ENCODE measurements around the gene USP35. TPM values are rescaled to one million over a fixed set of nuclear protein-coding genes. Genes with fewer than 3 reads are reported as not detected.
A peak's percentile ranks its signal among the peaks of the same experiment; 100 is the strongest.

Gene USP35
- total RNA-seq, 2 experiments from 2014 or later: 9.2 to 9.8 TPM

DNA sequence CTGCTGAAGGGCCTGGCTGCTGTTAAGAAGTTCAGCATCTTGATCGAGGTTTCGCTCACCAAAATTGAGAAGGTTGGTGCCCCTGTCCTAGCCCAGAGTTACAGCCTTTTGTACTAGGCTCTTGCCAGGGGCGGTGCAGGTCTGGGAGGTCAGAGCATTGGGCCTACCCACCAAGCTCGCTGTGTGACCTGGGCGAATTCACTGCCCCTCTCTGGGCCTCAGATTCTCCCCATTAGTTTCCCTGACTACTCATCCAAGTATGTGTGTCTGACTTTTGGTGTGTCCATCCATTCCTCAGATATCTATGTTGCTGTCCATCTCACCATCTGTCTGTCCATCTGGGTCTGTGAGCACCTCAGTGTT lies 10.9 kb downstream of the USP35 start:
- DNase-seq: no peak
- Mint-ChIP-seq H3K27me3 (no peaks in the 10 kb centered on the region), H3K4me3 (no peak overlapping the region), H3K9me3 (ENCODE audit: low read depth) (no peaks in the 10 kb centered on the region), H3K36me3 (ENCODE audit: low read depth) (peaks cover 10% of the 10 kb centered on the region), H3K4me1 (peaks cover 39% of the 10 kb centered on the region), H3K27ac (no peak overlapping the region)
- POLR2A ChIA-PET: no interaction called here
- intact Hi-C loops (cut with DNase I, micrococcal nuclease): loop anchor here in 1 of 2 experiments (5.0 kb wide), 1 partner anchor 62 kb away; the partner anchor contains the start of gene ALG8
- CTCF ChIA-PET: no interaction called here
- no peak for ATAC-seq

DNA sequence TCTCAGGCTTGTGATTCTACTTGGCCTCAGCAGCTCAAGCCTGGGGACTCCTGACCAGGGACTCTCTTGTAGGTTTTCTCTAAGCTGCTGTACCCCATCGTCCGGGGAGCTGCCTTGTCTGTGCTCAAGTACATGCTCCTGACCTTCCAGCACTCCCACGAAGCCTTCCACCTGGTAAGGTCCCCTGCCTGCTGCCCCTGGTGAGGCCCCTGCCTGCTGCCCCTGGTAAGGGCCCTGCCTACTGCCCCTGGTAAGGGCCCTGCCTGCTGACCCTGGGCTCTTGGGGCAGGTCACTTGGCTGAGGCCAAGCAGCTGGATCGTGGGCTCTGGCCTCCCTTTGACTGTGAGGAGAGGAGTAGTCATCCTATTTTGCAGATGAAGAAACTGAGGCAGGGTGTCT lies 11.3 kb downstream of the USP35 start:
- intact Hi-C loops (cut with DNase I, micrococcal nuclease): loop anchor here in 1 of 2 experiments (5.0 kb wide), 1 partner anchor 63 kb away; the partner anchor contains the start of gene ALG8
- ChIA-PET POLR2A (interaction anchor here (0.7 kb wide), 1 partner anchor 9 kb away, joined by 3 read pairs; no protein-coding TSS in a partner anchor), CTCF (no interaction called here)
- ATAC-seq (no peak), DNase-seq (no peak)
- Mint-ChIP-seq H3K4me3 (no peak overlapping the region), H3K27ac (no peak overlapping the region), H3K9me3 (ENCODE audit: low read depth) (no peaks in the 10 kb centered on the region), H3K36me3 (ENCODE audit: low read depth) (peaks cover 10% of the 10 kb centered on the region), H3K27me3 (no peaks in the 10 kb centered on the region), H3K4me1 (peaks cover 39% of the 10 kb centered on the region)

DNA sequence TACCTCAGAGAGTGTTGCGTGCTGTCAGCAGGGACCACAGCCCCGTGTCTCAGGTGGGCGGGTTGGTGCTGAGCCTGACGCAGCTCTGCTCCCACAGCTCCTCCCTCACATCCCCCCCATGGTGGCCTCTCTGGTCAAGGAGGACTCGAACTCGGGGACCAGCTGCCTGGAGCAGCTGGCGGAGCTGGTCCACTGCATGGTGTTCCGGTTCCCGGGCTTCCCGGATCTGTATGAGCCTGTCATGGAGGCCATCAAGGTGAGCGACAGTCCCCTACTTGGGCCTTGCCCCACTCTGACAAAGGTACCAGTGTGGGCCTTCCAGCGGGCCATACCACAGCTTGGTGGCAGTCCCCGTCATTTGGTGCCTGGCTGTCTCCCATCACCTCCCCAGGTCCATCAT lies 11.8 kb downstream of the USP35 start:
- intact Hi-C loops (cut with DNase I, micrococcal nuclease): loop anchor here in 1 of 2 experiments (5.0 kb wide), 1 partner anchor 63 kb away; the partner anchor contains the start of gene ALG8

DNA sequence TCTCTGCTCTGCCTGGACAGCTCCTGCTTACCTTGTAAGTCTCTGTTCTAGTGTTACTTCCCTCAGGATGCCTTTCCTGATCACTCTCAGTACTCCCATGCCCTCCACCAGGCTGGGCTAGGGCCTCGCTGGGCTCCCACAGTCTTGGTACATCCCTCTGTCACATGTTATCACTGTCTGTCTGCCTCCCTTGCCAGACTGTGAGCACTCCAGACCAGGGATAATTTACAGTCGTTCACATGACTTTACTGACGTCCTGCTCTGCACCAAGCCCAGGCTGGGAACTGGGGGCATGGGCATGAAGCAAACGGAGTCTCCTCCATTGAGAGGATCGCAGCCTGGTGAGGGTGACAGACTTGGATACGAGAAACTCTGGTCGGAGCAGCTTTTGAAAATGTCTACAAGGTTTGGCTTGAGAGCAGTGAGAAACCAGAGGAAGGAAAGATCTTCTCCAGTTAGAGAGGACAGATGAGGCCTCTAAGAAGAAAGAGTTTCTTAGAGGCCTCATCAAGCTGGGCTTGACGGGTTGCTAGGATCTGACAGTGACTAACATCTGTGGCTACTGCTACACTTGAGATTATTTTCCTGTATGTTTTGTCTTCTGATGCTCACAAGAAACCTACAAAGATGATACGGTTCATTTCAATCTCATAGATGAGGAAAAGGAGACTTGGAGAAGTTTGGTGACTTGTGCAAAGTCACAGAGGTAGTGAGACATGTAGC lies 12.5 kb downstream of the USP35 start:
- peak overlapping the region; percentile 13 for H3K4me3 Mint-ChIP-seq
- peaks cover 7% of the 10 kb centered on the region for H3K36me3 Mint-ChIP-seq (ENCODE audit: low read depth)
- H3K27ac Mint-ChIP-seq: peak overlapping the region; percentile 88
- DNase-seq (no peak), ATAC-seq (peak; percentile 50)
- ChIA-PET POLR2A (interaction anchor here (1.1 kb wide), 1 partner anchor 13 kb away, joined by 6 read pairs; the partner anchor contains the start of genes KCTD21 and USP35), CTCF (interaction anchor here (0.8 to 1.2 kb wide), 2 partner anchors 8 to 363 kb away, joined by 3 to 5 read pairs; no protein-coding TSS in a partner anchor)
- intact Hi-C loops (cut with DNase I, micrococcal nuclease): loop anchor here in 1 of 2 experiments (5.0 kb wide), 1 partner anchor 64 kb away; the partner anchor contains the start of gene ALG8
- peaks cover 38% of the 10 kb centered on the region for H3K4me1 Mint-ChIP-seq
- no peaks in the 10 kb centered on the region for H3K27me3 Mint-ChIP-seq
- H3K9me3 Mint-ChIP-seq (ENCODE audit: low read depth): no peaks in the 10 kb centered on the region

More for the DNA sequence above, 11.8 kb downstream of the USP35 start:
- CTCF ChIA-PET: no interaction called here
- Mint-ChIP-seq H3K27me3 (no peaks in the 10 kb centered on the region), H3K27ac (no peak overlapping the region), H3K4me1 (peaks cover 39% of the 10 kb centered on the region), H3K36me3 (ENCODE audit: low read depth) (peaks cover 10% of the 10 kb centered on the region), H3K9me3 (ENCODE audit: low read depth) (no peaks in the 10 kb centered on the region), H3K4me3 (no peak overlapping the region)
- no peak for DNase-seq
- no peak for ATAC-seq
- POLR2A ChIA-PET: interaction anchor here (0.7 kb wide), 1 partner anchor 9 kb away, joined by 3 read pairs; no protein-coding TSS in a partner anchor

DNA sequence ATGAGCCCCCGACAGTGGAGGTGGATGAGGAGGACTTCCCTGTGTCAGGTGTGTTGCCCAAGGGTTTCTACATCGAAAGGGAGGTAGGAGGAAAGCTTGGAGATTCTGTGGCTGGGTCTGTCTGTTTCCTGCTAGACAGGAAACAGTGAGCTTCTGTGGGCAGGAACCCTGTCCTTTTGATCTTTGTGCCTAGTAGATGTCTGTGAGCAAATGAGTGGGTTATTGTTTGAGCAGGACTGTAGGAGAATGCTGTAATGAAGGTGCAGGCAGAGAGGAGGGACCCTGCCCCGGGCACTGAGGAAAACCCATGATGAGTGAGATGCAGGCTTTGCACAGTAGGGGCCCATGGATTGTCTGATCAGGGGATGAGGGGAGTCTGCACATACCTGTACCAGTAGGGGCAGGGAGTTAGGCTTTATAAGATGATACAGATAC lies 14.0 kb downstream of the USP35 start:
- peak overlapping the region; percentile 47 for H3K4me3 Mint-ChIP-seq
- peaks cover 43% of the 10 kb centered on the region for H3K4me1 Mint-ChIP-seq
- H3K36me3 Mint-ChIP-seq (ENCODE audit: low read depth): peaks cover 4% of the 10 kb centered on the region
- peak; percentile 61 for DNase-seq
- ChIA-PET POLR2A (interaction anchor here (0.6 kb wide), 2 partner anchors 14 to 123 kb away, joined by 3 to 4 read pairs; partner anchors contain the start of genes KCTD21 and USP35), CTCF (interaction anchor here (0.7 to 1.5 kb wide), 4 partner anchors 9 to 274 kb away, joined by 3 to 9 read pairs (median 4); no protein-coding TSS in a partner anchor)
- no peaks in the 10 kb centered on the region for H3K27me3 Mint-ChIP-seq
- ATAC-seq: peak; percentile 89
- intact Hi-C loops (cut with DNase I, micrococcal nuclease): loop anchor here (1.0 to 5.0 kb wide), 3 partner anchors 14 to 65 kb away; partner anchors contain the start of genes KCTD21 (in 2 of the 2), USP35 (in 2 of the 2) and ALG8 (in 1 of the 2)
- peak overlapping the region; percentile 93 for H3K27ac Mint-ChIP-seq
- H3K9me3 Mint-ChIP-seq (ENCODE audit: low read depth): no peaks in the 10 kb centered on the region

DNA sequence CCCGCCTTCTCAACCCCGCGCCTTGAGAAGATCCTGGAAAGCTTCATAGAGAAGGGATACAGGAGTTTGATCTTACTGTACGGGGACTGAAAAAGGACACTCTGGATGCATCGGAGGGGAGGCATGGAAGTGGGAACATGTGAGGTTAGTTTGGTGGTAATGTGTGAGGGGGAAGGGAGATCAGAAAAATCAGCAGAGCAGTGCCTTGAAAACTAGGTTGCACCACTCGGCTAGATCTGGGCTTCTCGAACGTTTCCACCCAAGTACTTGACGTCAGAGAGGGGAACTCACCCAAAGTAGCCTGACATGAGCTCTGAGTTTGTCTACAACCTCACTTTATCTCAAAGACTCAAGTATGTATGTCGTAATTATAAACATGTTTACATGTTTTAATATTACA lies 14.5 kb downstream of the USP35 start:
- Mint-ChIP-seq H3K4me1 (peaks cover 43% of the 10 kb centered on the region), H3K27me3 (no peaks in the 10 kb centered on the region), H3K27ac (peak overlapping the region; percentile 93), H3K9me3 (ENCODE audit: low read depth) (no peaks in the 10 kb centered on the region), H3K36me3 (ENCODE audit: low read depth) (peaks cover 4% of the 10 kb centered on the region), H3K4me3 (peak overlapping the region; percentile 47)
- ChIA-PET POLR2A (interaction anchor here (0.6 kb wide), 2 partner anchors 15 to 124 kb away, joined by 3 to 4 read pairs; partner anchors contain the start of genes KCTD21 and USP35), CTCF (interaction anchor here (0.7 to 1.5 kb wide), 4 partner anchors 10 to 274 kb away, joined by 3 to 9 read pairs (median 4); no protein-coding TSS in a partner anchor)
- ATAC-seq: peak; percentile 43
- intact Hi-C loops (cut with DNase I, micrococcal nuclease): loop anchor here (2.0 to 5.0 kb wide), 2 partner anchors 14 to 66 kb away; partner anchors contain the start of genes ALG8 (in 1 of the 2), KCTD21 (in 1 of the 2) and USP35 (in 1 of the 2)
- DNase-seq: peak; percentile 41

DNA sequence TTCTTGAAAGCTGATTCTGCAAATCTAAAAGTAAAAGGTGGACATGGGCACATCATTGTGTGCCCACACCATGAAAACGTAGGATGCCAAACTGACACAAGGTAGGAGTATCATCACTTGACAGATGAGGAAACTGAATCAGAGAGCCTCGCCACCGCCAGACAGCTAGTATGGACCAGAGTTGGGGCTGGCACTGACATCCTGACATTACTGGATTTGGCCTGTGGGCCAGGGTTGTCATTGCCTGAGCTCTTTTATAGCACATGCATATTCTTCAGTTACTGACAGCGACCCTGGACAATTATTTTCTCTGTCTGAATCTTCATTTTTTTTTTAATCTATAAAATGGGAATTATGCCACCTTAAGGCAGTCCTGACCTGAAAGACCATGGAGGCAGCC lies 16.5 kb downstream of the USP35 start:
- CTCF ChIA-PET: interaction anchor here (0.6 to 1.0 kb wide), 2 partner anchors 11 to 14 kb away, joined by 3 to 4 read pairs; no protein-coding TSS in a partner anchor
- peaks cover 9% of the 10 kb centered on the region for H3K36me3 Mint-ChIP-seq (ENCODE audit: low read depth)
- ATAC-seq (no peak), DNase-seq (no peak)
- no peak overlapping the region for H3K4me3 Mint-ChIP-seq
- intact Hi-C loops (cut with DNase I, micrococcal nuclease): no loop called here
- H3K27ac Mint-ChIP-seq: no peak overlapping the region
- H3K9me3 Mint-ChIP-seq (ENCODE audit: low read depth): no peaks in the 10 kb centered on the region
- POLR2A ChIA-PET: no interaction called here
- H3K27me3 Mint-ChIP-seq: no peaks in the 10 kb centered on the region
- H3K4me1 Mint-ChIP-seq: peaks cover 43% of the 10 kb centered on the region

DNA sequence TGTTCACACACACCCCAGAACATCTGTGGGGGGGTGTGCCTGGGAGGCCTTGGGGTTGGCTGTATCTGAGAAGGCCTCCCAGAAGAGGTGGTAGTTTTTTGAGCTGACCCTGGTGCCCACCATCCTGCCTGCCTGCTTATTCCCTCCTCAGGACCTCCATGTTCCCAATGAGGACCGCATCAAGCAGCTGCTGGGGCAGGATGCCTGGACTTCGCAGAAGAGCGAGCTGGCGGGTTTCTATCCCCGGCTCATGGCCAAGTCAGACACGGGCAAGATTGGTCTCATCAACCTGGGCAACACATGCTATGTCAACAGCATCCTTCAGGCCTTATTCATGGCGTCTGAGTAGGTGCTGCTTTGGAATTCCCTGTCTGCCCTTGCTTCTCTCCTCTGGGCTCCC lies 17.0 kb downstream of the USP35 start:
- Mint-ChIP-seq H3K36me3 (ENCODE audit: low read depth) (peaks cover 13% of the 10 kb centered on the region), H3K27ac (no peak overlapping the region), H3K9me3 (ENCODE audit: low read depth) (no peaks in the 10 kb centered on the region), H3K4me3 (no peak overlapping the region), H3K27me3 (no peaks in the 10 kb centered on the region), H3K4me1 (peaks cover 41% of the 10 kb centered on the region)
- DNase-seq (no peak), ATAC-seq (no peak)
- intact Hi-C loops (cut with DNase I, micrococcal nuclease): no loop called here
- ChIA-PET CTCF (interaction anchor here (1.0 kb wide), 1 partner anchor 11 kb away, joined by 4 read pairs; no protein-coding TSS in a partner anchor), POLR2A (no interaction called here)

DNA sequence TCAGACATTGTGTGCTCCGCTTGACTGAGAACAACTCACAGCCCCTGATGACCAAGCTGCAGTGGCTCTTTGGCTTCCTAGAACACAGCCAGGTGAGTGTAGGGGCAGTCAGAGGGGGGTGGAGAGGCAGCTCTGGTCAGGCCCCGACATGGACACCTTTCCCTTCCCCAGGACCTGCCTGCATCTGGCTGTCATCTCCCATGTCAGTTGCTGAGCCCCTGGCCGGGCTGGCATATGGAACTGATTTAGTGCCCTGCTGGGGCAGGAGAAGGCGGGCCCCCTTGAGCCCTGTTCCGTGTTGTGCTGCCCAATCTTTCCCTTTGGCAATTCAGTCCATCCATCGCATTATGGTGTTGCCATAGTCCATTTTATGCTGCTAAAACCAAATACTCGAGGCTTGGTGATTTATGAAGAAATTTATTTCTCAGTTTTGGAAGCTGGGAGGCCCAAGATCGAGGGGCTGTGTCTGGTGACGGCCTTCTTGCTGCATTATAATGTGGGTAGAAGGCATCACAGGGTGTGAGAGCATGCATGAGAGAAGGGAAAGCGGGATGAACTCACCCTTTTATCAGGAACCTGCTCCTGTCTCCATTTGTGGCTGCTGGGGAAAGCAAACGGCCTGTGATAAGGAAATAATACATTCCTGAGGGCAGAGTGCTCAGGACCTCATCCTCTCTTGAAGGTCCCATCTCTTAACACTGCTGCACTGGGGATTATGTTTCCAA lies 19.0 kb downstream of the USP35 start:
- intact Hi-C loops (cut with DNase I, micrococcal nuclease): no loop called here
- no peak overlapping the region for H3K27ac Mint-ChIP-seq
- ChIA-PET POLR2A (no interaction called here), CTCF (no interaction called here)
- H3K4me1 Mint-ChIP-seq: peaks cover 21% of the 10 kb centered on the region
- no peaks in the 10 kb centered on the region for H3K9me3 Mint-ChIP-seq (ENCODE audit: low read depth)
- peaks cover 26% of the 10 kb centered on the region for H3K36me3 Mint-ChIP-seq (ENCODE audit: low read depth)
- ATAC-seq: no peak
- H3K4me3 Mint-ChIP-seq: no peak overlapping the region
- no peak for DNase-seq
- H3K27me3 Mint-ChIP-seq: no peaks in the 10 kb centered on the region

DNA sequence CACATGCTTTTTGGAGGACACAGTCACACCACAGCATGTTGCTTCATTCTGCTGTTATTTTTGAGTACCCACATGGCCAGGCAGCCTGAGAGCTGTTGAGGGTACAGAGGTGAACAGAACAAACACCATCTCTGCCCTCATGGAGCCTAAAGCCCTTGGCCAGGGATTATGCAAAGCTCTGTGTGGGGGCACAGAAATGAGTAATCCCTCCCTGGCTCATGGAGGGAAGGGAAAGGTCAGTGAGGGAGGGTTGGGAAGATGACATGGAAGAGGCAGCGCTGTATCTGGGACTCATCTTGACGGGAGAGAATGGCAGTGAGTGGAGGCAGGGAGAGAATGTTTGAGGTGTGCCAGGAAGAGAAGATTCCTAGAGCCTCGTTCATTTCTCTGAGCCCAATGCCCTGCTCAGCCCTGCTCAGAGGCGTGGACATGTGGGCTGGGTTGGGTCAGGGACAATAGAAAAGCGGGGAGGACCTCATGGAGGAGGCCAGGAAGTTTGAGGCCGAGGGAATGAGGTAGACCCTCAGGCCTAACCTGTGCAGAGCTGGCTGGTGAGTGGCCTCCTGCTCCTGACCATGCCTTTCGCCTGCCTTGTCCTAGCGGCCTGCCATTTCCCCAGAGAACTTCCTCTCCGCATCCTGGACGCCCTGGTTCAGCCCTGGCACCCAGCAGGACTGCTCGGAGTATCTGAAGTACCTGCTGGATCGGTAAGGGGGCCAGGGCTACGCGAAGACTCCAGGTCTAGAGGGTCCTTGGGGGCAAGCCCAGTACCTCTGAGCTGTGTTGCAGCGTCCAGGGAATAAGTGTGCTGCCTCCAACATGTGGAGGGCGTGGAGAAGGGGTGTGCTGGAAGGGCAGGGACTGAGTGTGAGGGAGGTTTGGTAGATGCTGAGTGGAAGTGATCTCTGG lies 19.8 kb downstream of the USP35 start:
- Mint-ChIP-seq H3K4me3 (no peak overlapping the region), H3K36me3 (ENCODE audit: low read depth) (peaks cover 24% of the 10 kb centered on the region), H3K4me1 (peaks cover 15% of the 10 kb centered on the region), H3K27ac (no peak overlapping the region), H3K27me3 (no peaks in the 10 kb centered on the region), H3K9me3 (ENCODE audit: low read depth) (no peaks in the 10 kb centered on the region)
- no peak for ATAC-seq
- ChIA-PET POLR2A (no interaction called here), CTCF (interaction anchor here (0.6 kb wide), 1 partner anchor 547 kb away, joined by 3 read pairs; no protein-coding TSS in a partner anchor)
- intact Hi-C loops (cut with DNase I, micrococcal nuclease): no loop called here
- no peak for DNase-seq
